Measurements from ENCODE around the gene C1orf105. TPM values are rescaled to one million over a fixed set of nuclear protein-coding genes. Genes with fewer than 3 reads are reported as not detected.

C1orf105 gene
- total and polyA plus RNA-seq, 4 donors: 0.16 TPM; not detected in 3

DNA sequence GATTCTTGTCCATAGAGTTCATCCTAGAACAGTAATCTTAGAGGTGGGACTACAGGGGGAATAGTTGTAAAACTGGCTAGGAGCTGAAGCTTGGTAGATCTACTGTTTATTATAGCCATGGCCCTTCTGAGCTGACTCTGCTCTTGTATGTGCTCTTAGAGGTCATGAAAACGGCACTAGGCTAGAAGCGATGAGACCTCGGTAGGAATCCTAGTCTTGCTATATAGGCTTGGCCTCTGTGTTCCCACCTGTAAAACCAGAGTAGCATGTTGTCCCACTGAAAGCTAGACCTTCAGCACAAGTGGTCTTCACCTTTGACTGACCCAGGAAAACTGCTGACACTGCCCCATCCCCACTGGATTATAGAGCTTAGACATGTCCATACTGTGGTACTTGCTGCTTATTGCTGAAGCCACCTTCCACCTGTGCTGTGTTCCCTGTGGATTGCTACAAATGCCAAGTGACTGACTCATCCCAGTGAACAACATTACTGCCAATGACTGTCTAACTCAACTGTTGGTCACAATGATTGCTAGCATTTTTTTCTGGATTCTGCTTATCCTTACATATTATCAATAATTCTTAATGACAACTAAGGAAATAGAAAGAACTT lies 46.4 kb downstream of the C1orf105 start:
- H3K36me3 ChIP-seq (ENCODE audit: control insufficient read depth in 4 of 4, insufficient read depth in 3 of 4, low read depth in 1 of 4, low read length in 3 of 4): no peaks in the 10 kb centered on the region
- WGBS: 97% methylated on average over 3 of the region's 3 CpGs
- H3K27ac ChIP-seq (ENCODE audit: low read depth in 1 of 2, low read length in 2 of 2): no peak overlapping the region

More for the DNA sequence above, 46.4 kb downstream of the C1orf105 start:
- H3K9ac ChIP-seq (ENCODE audit: low read depth in 1 of 2, low read length in 2 of 2): no peak overlapping the region
- no peak overlapping the region for H3K4me3 ChIP-seq (ENCODE audit: low read depth in 1 of 3, low read length in 3 of 3)
- DNase-seq (ENCODE audit: low spot score): no peak
- H3K4me1 ChIP-seq (ENCODE audit: control insufficient read depth in 4 of 4, insufficient read depth in 4 of 4, low read length in 3 of 4): peaks cover 0 to 2% (median 0%) of the 10 kb centered on the region in 4 donors
- TF ChIP-seq RXRA (IDR thresholded peaks at IDR 0.05) (no peak), HNF4A (conservative IDR thresholded peaks at IDR 0.05) (no peak), TAF1 (conservative IDR thresholded peaks at IDR 0.05) (no peak), HNF4G (IDR thresholded peaks at IDR 0.05) (no peak), JUND (IDR thresholded peaks at IDR 0.05) (no peak), FOXA1 (IDR thresholded peaks at IDR 0.05) (no peak), SP1 (IDR thresholded peaks at IDR 0.05) (no peak), RAD21 (IDR thresholded peaks at IDR 0.05) (no peak), GABPA (IDR thresholded peaks at IDR 0.05 in 1 of 2, conservative IDR thresholded peaks at IDR 0.05 in 1 of 2) (no peak), YY1 (IDR thresholded peaks at IDR 0.05) (no peak), EGR1 (IDR thresholded peaks at IDR 0.05; ENCODE audit: low read depth in 2 of 2) (no peak)
- TF ChIP-seq, protein P1, sequence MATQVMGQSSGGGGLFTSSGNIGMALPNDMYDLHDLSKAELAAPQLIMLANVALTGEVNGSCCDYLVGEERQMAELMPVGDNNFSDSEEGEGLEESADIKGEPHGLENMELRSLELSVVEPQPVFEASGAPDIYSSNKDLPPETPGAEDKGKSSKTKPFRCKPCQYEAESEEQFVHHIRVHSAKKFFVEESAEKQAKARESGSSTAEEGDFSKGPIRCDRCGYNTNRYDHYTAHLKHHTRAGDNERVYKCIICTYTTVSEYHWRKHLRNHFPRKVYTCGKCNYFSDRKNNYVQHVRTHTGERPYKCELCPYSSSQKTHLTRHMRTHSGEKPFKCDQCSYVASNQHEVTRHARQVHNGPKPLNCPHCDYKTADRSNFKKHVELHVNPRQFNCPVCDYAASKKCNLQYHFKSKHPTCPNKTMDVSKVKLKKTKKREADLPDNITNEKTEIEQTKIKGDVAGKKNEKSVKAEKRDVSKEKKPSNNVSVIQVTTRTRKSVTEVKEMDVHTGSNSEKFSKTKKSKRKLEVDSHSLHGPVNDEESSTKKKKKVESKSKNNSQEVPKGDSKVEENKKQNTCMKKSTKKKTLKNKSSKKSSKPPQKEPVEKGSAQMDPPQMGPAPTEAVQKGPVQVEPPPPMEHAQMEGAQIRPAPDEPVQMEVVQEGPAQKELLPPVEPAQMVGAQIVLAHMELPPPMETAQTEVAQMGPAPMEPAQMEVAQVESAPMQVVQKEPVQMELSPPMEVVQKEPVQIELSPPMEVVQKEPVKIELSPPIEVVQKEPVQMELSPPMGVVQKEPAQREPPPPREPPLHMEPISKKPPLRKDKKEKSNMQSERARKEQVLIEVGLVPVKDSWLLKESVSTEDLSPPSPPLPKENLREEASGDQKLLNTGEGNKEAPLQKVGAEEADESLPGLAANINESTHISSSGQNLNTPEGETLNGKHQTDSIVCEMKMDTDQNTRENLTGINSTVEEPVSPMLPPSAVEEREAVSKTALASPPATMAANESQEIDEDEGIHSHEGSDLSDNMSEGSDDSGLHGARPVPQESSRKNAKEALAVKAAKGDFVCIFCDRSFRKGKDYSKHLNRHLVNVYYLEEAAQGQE (IDR thresholded peaks at IDR 0.05): no peak
- TF ChIP-seq, protein P2, sequence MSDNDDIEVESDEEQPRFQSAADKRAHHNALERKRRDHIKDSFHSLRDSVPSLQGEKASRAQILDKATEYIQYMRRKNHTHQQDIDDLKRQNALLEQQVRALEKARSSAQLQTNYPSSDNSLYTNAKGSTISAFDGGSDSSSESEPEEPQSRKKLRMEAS (IDR thresholded peaks at IDR 0.05): no peak
- TF ChIP-seq, protein P3, sequence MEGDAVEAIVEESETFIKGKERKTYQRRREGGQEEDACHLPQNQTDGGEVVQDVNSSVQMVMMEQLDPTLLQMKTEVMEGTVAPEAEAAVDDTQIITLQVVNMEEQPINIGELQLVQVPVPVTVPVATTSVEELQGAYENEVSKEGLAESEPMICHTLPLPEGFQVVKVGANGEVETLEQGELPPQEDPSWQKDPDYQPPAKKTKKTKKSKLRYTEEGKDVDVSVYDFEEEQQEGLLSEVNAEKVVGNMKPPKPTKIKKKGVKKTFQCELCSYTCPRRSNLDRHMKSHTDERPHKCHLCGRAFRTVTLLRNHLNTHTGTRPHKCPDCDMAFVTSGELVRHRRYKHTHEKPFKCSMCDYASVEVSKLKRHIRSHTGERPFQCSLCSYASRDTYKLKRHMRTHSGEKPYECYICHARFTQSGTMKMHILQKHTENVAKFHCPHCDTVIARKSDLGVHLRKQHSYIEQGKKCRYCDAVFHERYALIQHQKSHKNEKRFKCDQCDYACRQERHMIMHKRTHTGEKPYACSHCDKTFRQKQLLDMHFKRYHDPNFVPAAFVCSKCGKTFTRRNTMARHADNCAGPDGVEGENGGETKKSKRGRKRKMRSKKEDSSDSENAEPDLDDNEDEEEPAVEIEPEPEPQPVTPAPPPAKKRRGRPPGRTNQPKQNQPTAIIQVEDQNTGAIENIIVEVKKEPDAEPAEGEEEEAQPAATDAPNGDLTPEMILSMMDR (IDR thresholded peaks at IDR 0.05; ENCODE audit: low read depth, low read length, missing input control): no peak
- TF ChIP-seq, protein P4, sequence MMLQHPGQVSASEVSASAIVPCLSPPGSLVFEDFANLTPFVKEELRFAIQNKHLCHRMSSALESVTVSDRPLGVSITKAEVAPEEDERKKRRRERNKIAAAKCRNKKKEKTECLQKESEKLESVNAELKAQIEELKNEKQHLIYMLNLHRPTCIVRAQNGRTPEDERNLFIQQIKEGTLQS (IDR thresholded peaks at IDR 0.05): no peak
- TF ChIP-seq, protein P5, sequence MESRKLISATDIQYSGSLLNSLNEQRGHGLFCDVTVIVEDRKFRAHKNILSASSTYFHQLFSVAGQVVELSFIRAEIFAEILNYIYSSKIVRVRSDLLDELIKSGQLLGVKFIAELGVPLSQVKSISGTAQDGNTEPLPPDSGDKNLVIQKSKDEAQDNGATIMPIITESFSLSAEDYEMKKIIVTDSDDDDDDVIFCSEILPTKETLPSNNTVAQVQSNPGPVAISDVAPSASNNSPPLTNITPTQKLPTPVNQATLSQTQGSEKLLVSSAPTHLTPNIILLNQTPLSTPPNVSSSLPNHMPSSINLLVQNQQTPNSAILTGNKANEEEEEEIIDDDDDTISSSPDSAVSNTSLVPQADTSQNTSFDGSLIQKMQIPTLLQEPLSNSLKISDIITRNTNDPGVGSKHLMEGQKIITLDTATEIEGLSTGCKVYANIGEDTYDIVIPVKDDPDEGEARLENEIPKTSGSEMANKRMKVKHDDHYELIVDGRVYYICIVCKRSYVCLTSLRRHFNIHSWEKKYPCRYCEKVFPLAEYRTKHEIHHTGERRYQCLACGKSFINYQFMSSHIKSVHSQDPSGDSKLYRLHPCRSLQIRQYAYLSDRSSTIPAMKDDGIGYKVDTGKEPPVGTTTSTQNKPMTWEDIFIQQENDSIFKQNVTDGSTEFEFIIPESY (IDR thresholded peaks at IDR 0.05): no peak
- no peaks in the 10 kb centered on the region for H3K9me3 ChIP-seq (ENCODE audit: control insufficient read depth in 4 of 4, low read length in 3 of 4)
- H3K27me3 ChIP-seq (ENCODE audit: control insufficient read depth in 4 of 4, insufficient read depth in 4 of 4, low read length in 3 of 4): no peaks in the 10 kb centered on the region
